Measurements from ENCODE around the gene CINP.
"Not testable (repeated sequence)": the region's sequence is repeated elsewhere in the genome, so short reads cannot be mapped to it uniquely, and the experiment has no call there.

CINP gene

GRCh38 chr14:102319351-102320032 is 43.2 kb downstream of the CINP start, which contains the start of gene ZNF839:
TSS of gene ZNF839 (plus strand) at chr14:102319746. CDS start at chr14:102319766, 20 bp downstream.
- peak; percentile 64 to 87 for DNase-seq

DNA sequence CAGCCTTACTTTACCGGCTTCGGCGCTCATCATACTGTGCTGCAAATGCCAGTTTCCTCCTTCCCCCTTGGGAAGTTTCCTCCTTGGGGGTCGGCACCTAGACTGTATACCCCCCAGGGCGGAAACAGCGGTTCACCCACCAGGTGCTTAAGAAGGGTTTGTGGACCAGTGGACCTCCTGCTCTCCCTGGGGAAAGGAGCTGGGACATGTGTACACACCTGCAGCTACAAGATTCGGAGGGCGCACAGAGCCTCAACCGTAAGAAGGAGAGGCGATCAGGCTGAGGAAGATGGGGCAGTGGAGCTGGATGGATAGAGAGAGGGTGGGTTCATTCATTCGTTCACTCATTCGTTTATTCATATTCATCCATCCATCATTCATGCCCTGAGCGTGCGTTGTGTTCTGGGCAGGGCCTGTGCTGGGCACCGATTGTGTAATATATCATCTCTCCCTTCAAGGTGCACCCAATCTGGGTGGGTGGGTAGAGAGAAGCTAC is 43.9 kb downstream of the CINP start:
- no peak for DNase-seq

- peak in 1 of 2 donors; percentile 3 for DNase-seq
Measured at GRCh38 chr14:102317564-102318248, 45.0 kb downstream of the CINP start.

DNA sequence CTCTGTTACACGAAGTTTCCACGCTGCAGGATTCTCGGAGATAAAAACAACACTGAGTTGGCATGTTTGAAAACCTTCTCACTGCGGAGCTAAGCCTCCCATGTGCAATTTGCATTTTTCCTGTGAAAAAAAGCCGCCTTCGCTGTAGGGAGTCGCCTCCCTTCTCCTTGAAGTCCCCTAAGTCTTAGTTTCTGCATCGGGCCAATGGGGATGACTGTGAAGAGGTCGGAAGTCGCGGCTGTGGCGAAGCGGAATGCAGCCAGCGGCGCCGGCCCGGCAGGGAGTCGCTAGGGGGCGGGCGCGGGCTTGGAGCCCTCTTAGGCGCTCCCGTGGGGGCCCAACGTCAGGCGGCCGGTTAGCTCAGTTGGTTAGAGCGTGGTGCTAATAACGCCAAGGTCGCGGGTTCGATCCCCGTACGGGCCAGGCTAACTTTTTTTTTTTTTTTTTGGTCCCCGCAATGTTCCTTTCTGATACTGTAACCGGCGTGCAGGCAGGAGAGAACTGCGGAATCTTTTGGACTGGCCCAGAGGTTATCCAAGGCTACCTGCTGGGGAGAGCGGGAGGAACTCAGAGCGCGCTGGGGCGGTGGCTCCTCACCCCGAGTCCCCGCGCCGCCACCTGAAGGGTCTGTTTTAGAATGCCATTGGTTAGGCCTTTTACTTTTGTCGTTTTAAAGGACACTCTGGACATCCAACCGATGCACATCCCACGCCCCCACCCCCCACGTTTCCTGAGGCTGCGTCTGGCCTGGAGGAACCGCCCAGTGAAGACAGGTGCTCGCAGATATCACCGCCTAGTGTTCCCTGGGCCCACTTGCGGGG is 45.7 kb downstream of the CINP start:
- DNase-seq = peak; percentile 79 to 93

- DNase-seq = peak in 1 of 2 donors; percentile 53
Measured at GRCh38 chr14:102316338-102316742, 46.4 kb downstream of the CINP start.

DNA sequence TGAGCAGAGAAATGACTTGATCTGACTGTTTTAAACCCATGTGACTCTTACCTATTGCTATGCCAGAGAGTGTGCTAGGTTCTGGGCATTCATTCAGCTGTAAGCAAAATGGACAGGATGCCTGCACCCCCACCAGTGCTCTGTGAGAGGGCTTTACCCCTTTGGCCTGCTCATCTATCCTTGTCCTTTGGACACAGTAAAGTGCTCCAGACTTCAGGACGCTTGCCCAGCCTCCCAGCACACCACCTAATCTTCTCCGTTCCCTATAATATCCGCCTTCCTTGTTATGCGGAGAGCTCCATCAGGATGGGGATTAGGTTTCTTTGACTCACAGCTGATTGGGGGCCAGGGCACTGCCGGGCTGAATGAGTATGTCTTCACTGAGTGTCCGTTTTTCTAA is 47.6 kb downstream of the CINP start:
- no peak for DNase-seq

- peak; percentile 49 to 69 for DNase-seq
Measured at GRCh38 chr14:102314242-102315011, 48.3 kb downstream of the CINP start.

DNA sequence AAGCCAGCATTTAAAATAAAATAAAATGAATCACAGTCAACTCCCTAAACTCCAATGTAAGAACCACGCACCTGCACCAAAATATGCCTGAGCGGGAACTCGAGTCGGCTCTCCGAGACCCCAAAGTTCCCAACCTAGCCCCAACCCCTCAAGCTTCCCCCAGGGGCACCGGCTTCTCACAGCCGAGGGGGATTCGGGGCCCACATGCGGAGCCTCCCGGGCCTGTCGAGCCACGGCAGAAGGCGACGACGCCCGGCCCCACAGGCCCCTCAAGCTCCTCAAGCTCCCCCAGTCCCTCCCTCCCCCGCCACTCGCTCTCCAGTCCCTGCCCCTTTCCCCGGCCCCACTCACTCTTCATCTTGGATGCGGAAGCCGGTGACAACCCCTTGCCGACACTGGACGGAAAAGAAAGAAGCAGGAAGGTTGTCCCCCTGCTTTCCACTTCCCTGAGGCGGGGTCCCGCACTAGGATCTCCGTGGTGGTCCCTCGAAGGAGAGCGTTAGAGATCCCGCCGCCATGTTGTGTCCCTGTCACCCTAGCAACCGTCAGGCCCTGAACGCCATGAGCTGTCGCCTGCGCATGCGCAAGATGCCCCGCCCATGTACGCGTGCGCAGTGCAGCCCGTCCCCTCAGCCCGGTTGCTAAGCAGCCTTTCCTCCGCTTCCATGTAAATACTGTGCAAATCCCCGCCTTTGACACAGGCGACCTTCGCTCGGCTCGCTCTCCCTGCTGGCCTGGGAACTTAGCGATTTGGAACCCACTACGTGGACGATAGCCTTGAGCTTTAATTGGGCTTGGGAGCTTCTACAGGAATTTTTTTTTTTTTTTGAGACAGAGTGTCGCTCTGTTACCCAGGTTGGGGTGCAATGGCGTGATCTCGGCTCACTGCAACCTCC is 57.8 kb downstream of the CINP start, which contains the start of gene MOK:
MOK (minus strand) TSS at position 554 of the 896 bp plus-strand sequence; CDS start at position 358, 196 bp downstream.
- DNase-seq = peak; percentile 93 to 94

DNA sequence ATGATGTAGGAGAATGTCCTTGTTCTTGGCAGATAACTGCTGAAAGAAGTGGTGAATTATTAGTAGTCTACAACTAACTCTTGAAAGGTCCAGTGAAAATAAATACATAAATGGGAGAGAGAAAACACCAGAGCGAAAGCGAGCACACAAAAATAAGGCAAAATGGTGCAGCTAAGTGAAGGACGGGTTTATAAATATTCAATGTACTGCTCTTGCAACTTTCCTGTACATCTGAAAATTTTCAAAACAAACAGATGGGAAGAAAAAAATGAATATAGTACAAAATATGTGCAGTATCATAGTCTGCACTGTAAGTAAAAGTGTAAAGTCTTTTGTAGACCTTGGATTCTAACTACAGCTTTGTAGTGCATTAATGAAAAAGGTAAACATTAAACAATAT is 59.0 kb downstream of the CINP start:
- DNase-seq = no peak

DNA sequence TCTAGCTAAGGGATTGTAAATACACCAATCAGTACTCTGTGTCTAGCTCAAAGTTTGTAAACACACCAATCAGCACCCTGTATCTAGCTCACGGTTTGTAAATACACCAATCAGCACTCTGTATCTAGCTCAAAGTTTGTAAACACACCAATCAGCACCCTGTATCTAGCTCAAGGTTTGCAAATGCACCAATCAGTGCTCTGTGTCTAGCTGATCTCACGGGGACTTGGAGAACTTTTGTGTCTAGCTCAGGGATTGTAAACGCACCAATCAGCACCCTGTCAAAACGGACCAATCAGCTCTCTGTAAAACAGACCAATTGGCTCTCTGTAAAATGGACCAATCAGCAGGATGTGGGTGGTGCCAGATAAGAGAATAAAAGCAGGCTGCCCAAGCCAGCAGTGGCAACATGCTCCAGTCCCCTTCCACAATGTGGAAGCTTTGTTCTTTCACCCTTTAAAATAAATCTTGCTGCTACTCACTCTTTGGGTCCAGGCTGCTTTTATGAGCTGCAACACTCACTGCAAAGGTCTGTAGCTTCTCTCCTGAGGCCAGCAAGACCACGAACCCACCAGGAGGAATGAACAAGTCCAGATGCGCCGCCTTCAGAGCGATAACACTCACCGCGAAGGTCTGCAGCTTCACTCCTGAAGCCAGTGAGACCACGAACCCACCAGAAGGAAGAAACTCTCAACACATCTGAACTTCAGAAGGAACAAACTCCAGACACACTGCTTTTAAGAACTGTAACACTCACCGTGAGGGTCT is 64.2 kb downstream of the CINP start:
- not testable (repeated sequence) for DNase-seq
